ENCODE results near the gene CDC25C. TPM values are rescaled to one million over a fixed set of nuclear protein-coding genes. Genes with fewer than 3 reads are reported as not detected.

The CDC25C gene
- total and polyA plus RNA-seq, 9 of the 15 experiments (the other 6 are each of a cell fraction or from before 2014, with no cell fraction given): 19.1 to 63.7 (median 31.9) TPM

DNA sequence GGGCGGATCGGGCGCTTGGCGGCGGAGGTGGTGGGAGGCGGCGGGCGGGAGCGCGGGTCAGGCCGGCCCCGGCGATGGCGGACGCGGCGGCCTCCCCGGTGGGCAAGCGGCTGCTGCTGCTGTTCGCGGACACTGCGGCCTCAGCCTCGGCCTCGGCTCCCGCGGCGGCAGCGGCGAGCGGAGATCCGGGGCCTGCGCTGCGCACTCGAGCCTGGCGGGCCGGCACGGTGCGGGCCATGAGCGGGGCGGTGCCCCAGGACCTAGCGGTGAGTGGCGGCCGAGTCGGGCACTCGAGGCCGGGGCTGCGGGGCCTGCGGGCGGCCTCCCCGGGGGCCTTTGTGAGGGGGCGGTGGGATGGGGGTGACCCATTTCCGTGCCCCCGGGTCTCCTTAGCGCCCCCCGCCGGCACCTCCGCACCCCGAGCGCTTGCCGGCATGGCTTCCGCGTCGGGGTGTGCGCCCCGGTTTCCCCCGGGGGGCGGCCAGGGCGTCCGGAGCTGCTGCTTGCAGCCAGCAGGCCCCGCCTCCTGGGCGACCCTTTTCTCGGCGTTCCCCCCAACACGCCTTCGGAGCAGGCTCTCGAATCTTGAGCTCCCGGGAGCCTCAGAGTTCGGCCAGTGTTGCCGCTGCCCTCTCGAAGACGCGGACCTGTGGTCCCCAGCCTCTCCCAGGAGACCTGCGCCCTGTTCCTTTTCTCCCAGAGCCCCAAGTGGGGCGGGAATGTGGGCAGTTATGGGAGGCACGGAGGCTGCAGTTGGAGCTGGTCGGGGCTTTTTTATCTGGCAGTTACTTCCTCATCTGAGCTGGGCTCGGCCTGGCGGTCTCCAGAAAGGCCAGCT lies 21.3 kb upstream of the CDC25C start (continued):
- TF ChIP-seq, protein P1, sequence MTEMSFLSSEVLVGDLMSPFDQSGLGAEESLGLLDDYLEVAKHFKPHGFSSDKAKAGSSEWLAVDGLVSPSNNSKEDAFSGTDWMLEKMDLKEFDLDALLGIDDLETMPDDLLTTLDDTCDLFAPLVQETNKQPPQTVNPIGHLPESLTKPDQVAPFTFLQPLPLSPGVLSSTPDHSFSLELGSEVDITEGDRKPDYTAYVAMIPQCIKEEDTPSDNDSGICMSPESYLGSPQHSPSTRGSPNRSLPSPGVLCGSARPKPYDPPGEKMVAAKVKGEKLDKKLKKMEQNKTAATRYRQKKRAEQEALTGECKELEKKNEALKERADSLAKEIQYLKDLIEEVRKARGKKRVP (CRISPR knock-in tag; IDR thresholded peaks at IDR 0.05): 0 out of 2 replicates have a peak, but pooled peaks have one; percentile 9
- no peak for TF ChIP-seq OTX1 (CRISPR knock-in tag; IDR thresholded peaks at IDR 0.05)
- TF ChIP-seq, protein P2, sequence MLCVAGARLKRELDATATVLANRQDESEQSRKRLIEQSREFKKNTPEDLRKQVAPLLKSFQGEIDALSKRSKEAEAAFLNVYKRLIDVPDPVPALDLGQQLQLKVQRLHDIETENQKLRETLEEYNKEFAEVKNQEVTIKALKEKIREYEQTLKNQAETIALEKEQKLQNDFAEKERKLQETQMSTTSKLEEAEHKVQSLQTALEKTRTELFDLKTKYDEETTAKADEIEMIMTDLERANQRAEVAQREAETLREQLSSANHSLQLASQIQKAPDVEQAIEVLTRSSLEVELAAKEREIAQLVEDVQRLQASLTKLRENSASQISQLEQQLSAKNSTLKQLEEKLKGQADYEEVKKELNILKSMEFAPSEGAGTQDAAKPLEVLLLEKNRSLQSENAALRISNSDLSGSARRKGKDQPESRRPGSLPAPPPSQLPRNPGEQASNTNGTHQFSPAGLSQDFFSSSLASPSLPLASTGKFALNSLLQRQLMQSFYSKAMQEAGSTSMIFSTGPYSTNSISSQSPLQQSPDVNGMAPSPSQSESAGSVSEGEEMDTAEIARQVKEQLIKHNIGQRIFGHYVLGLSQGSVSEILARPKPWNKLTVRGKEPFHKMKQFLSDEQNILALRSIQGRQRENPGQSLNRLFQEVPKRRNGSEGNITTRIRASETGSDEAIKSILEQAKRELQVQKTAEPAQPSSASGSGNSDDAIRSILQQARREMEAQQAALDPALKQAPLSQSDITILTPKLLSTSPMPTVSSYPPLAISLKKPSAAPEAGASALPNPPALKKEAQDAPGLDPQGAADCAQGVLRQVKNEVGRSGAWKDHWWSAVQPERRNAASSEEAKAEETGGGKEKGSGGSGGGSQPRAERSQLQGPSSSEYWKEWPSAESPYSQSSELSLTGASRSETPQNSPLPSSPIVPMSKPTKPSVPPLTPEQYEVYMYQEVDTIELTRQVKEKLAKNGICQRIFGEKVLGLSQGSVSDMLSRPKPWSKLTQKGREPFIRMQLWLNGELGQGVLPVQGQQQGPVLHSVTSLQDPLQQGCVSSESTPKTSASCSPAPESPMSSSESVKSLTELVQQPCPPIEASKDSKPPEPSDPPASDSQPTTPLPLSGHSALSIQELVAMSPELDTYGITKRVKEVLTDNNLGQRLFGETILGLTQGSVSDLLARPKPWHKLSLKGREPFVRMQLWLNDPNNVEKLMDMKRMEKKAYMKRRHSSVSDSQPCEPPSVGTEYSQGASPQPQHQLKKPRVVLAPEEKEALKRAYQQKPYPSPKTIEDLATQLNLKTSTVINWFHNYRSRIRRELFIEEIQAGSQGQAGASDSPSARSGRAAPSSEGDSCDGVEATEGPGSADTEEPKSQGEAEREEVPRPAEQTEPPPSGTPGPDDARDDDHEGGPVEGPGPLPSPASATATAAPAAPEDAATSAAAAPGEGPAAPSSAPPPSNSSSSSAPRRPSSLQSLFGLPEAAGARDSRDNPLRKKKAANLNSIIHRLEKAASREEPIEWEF (CRISPR knock-in tag; IDR thresholded peaks at IDR 0.05): no peak
- no peak; the same call in 1 of the 2 replicates for TF ChIP-seq SMARCA4 (IDR thresholded peaks at IDR 0.05)
- TF ChIP-seq, protein P3, sequence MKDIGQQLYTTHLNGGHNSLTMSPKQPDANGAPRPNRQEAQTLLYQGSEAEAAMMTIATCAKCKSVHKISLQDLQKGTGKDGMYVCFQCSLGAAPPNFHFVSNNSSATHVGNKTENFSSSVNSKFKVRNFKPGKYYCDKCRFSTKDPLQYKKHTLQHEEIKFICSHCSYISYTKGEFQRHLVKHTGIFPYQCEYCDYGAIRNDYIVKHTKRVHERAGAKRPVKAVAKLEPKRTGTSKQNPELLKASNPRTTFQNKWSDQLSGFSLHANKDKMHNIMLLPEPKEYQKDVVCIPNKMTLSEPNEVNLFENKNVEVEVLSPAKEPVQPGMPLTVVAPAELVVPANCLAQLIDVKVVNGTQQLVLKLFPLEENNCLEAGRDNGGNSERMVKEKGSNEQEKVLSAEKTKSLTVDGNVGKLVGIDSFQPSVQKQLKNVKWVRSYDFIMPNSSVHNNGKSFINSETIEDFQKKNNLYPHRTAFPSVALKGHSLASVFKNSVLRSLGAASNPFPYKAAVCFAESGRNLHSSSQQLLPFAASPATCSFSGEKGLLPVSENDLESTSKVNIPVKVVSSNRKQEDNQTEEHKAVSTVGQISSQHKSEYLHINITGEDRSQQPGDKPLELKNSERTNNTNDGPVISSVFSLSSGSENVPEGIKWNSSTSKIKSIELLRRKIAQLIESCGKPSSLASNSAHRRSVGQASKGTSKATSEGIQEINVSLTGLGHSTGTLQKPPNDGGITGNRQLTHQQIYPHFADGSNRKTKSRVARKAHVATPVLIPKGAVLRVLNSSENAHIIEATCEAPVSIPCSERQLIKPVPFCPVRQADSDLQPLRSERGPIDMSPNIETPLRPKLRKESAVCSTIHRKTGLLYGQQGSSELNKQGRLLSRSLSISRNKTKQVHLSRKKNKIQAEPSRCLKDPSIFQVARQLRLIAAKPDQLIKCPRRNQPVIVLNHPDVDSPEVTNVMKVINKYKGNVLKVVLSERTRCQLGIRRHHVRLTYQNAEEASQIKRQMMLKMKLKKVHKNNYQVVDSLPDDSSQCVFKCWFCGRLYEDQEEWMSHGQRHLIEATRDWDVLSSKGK (CRISPR knock-in tag; IDR thresholded peaks at IDR 0.05): no peak
- TF ChIP-seq TAF1 (IDR thresholded peaks at IDR 0.05; ENCODE audit: control insufficient read depth, extremely low read depth, insufficient read depth, low read length, severe bottlenecking): peak; percentile 6
- TF ChIP-seq, protein P4, sequence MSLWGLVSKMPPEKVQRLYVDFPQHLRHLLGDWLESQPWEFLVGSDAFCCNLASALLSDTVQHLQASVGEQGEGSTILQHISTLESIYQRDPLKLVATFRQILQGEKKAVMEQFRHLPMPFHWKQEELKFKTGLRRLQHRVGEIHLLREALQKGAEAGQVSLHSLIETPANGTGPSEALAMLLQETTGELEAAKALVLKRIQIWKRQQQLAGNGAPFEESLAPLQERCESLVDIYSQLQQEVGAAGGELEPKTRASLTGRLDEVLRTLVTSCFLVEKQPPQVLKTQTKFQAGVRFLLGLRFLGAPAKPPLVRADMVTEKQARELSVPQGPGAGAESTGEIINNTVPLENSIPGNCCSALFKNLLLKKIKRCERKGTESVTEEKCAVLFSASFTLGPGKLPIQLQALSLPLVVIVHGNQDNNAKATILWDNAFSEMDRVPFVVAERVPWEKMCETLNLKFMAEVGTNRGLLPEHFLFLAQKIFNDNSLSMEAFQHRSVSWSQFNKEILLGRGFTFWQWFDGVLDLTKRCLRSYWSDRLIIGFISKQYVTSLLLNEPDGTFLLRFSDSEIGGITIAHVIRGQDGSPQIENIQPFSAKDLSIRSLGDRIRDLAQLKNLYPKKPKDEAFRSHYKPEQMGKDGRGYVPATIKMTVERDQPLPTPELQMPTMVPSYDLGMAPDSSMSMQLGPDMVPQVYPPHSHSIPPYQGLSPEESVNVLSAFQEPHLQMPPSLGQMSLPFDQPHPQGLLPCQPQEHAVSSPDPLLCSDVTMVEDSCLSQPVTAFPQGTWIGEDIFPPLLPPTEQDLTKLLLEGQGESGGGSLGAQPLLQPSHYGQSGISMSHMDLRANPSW (CRISPR knock-in tag; IDR thresholded peaks at IDR 0.05): 0 out of 2 replicates have a peak, but pooled peaks have one; percentile 34
- TF ChIP-seq PTRF (tag; IDR thresholded peaks at IDR 0.05): no peak
- TF ChIP-seq TRIM28 (IDR thresholded peaks at IDR 0.05): no peak
- TF ChIP-seq, protein P5, sequence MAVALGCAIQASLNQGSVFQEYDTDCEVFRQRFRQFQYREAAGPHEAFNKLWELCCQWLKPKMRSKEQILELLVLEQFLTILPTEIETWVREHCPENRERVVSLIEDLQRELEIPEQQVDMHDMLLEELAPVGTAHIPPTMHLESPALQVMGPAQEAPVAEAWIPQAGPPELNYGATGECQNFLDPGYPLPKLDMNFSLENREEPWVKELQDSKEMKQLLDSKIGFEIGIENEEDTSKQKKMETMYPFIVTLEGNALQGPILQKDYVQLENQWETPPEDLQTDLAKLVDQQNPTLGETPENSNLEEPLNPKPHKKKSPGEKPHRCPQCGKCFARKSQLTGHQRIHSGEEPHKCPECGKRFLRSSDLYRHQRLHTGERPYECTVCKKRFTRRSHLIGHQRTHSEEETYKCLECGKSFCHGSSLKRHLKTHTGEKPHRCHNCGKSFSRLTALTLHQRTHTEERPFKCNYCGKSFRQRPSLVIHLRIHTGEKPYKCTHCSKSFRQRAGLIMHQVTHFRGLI (CRISPR knock-in tag; IDR thresholded peaks at IDR 0.05): no peak
- TF ChIP-seq KDM5B (IDR thresholded peaks at IDR 0.05; ENCODE audit: insufficient replicate concordance, low read depth, low read length): no peak
- TF ChIP-seq ZNF253 (CRISPR knock-in tag; conservative IDR thresholded peaks at IDR 0.05): no peak

Measured in K562 (cell line).